NCI-H1417 (cell line): Measurements from ENCODE around the gene CNTN5.

Experiments used
- DNase-seq, 3 experiments: peaks; one replicate each; lab custom pipeline; 2025; lab: John Stamatoyannopoulos, UW

CNTN5 gene

DNA sequence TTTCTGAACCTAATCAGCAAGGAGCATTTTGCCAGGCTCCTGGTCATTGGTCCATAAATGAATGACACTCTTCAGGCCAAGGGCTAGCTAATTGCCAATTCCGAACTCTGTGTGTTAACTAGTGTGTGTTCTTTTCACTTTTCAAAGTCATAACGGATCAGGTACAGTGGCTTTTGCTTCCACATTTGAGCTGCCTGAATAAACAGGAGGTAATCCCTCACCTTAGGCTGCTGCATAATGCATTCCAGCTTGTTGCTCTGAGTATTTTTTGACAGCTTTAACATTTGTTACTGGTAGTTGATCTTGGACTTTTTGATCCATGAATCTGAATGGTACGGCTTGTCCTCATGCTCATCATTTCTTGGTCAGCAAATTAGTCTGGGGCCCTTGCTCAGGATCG lies 485.1 kb downstream of the CNTN5 start:
- DNase-seq: no peak

GRCh38 chr11:99509863-99510262 lies 489.1 kb downstream of the CNTN5 start:
- DNase-seq: no peak

DNA sequence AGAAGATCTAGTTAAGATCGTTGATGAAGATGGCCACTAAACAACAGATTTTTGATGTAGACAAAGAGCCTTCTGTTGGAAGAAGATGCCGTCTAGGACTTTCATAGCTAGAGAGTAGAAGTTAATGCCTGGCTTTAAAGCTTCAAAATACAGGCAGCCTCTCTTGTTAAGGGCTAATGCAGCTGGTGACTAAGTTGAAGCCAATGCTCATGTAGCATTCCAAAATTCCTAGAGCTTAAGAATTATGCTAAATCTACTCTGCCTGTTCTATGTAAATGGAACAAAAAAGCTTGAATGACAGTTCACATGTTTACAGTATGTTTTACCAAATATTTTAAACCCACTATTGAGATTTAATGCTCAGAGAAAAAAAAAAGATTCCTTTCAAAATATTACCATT lies 492.6 kb downstream of the CNTN5 start:
- DNase-seq: no peak

- DNase-seq: no peak
Measured at GRCh38 chr11:99519095-99519494, 498.3 kb downstream of the CNTN5 start.

GRCh38 chr11:99522467-99523173 lies 501.9 kb downstream of the CNTN5 start:
- no peak for DNase-seq

- no peak for DNase-seq
Measured at GRCh38 chr11:99531468-99531867, 510.7 kb downstream of the CNTN5 start.

DNA sequence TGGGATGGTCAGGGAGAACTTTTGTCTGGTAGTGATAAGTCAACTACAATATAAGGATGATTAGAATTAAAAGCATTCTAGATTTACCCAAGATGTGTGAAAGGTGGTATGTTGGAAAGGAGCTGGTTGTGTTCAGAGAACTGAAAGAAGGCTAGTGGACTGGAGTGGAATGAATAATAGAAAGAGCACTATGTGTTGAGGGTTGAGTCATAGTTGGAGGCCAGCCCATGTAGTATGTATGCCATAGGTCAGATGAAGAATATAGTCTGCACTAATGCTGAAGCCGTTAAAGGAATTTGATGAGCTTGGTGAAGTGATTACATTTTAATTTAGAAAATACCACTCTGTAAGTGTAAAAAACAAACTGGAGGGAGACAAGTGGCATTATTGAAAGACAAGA lies 514.1 kb downstream of the CNTN5 start:
- DNase-seq: no peak

GRCh38 chr11:99535406-99535805 lies 514.7 kb downstream of the CNTN5 start:
- DNase-seq: no peak

DNA sequence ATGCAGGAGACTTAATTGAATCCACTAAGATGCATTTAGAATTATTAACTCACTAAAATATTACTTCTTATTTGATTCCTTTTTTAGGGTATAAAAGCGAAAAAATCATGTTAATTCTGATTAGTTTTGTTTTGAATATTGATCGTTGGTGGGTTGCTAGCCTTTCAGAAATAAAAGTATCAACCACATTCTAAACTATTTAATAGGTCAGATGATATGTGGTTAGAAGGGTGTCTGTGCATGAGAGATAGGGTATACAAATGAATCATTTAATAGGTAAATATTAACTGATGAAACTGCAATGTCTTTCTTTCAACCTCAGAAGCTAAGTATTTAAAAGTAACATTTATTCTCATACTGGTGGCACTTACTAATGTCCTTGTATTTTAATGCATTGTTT lies 515.1 kb downstream of the CNTN5 start:
- DNase-seq: no peak

DNA sequence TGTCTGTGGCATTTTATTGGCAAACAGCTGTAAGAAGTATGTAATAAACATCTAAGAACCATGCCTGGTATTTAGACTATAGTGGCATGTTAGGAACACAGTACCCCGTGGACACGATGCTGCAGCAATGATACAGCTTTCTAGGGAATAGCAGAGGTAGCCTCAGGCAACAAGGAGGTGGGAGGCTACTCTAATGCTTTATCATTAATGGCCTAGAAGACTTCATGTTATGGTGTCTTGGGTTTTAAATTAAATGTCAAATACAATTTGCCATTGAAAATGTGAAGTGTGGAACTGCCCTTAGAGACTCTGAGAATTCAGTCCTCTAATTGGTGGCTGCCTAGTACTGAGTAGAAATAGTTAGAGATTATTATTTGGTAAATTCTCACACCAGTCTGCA lies 516.9 kb downstream of the CNTN5 start:
- DNase-seq: peak in 1 of 3 experiments; percentile 35

GRCh38 chr11:99545616-99546015 lies 524.9 kb downstream of the CNTN5 start:
- DNase-seq: no peak

GRCh38 chr11:99548264-99548663 lies 527.5 kb downstream of the CNTN5 start:
- no peak for DNase-seq

- DNase-seq: no peak
Measured at GRCh38 chr11:99554232-99554903, 533.6 kb downstream of the CNTN5 start.

- DNase-seq: no peak
Measured at GRCh38 chr11:99555486-99555885, 534.7 kb downstream of the CNTN5 start.

DNA sequence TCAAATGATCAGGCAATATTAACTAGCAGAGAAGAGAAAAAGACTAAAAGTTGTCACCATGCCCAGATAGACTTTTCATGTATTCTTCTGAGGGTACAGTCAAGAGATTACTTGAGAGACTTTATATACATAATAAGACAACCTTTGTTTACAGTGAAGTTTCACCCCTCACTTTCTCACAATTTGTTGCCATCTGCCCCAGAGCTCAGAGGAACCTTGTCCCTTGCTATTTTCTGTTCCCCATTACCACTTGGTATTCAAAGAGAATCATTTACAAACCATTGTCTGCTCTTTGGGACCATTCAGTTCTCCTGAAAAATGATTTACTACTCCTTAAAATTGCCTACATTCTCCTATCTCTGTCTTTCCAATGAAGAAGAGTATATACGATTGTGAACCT lies 544.6 kb downstream of the CNTN5 start:
- no peak for DNase-seq

DNA sequence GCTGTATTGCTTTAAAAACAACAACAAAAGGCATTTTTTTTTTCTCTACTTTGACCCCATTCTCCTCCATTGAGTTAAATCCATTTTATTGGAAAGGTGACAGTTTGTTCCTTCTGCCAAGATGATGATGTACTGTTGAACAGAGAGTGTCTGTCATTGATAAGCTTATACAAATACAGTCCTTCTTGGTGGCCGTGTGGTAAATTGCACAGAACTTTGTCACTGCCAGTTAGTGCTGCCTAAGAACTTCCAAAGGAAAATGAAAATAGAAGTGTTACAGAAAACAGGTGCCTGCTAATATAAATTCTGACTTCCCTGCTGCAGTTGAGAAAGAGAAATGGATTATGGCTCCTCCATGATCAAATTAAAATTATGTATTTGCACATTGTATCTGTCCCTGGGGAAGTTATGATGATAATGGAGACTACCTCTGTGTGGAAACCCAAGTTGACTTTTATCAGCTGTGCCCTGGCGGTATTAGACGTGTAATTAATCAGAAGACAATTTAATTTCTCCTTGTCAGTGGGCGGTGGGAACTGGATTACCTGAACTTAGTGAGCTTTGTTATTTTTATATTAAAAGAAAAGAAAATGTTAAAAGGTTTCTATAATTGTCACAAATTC lies 546.7 kb downstream of the CNTN5 start:
- DNase-seq: no peak

DNA sequence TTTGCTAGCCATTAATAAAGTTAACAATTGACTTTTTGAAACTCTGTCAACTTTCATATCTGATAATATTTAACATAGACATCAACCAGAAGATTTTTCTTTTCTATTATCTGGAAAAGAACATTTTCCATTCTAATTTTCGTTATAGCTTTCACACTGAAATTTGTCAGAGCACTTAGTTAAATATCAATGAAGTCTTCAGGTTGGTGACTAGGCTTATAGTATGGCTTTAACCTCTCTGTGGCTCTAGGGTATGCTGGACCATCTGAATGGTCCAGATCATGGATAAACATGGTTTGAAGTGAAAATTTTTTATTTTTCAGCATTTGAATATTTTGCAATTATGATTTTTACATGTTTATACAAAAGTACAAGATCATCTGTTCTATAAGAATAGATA lies 548.1 kb downstream of the CNTN5 start:
- DNase-seq: no peak

GRCh38 chr11:99571094-99571493 lies 550.3 kb downstream of the CNTN5 start:
- no peak for DNase-seq

GRCh38 chr11:99584830-99585229 lies 564.1 kb downstream of the CNTN5 start:
- DNase-seq: no peak

DNA sequence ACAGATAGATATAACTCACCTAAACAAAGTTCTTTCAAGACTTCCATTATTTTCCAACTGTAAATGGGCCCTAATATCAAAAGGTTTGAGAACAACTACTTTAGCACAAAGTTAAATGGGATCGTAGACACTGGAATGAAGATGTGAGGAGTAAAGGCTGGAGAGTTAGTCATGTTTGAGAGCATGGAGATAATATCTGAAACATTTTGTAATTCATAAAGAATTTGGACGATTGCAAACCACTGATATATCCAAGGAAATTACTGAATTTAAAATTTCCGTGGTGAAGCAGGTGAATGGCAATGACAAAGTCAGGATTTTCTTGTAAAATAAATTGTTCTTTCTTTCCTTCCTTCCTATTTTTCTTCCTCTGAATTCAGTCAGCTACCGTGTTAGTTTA lies 564.9 kb downstream of the CNTN5 start:
- no peak for DNase-seq

GRCh38 chr11:99589771-99590170 lies 569.0 kb downstream of the CNTN5 start:
- DNase-seq: no peak

DNA sequence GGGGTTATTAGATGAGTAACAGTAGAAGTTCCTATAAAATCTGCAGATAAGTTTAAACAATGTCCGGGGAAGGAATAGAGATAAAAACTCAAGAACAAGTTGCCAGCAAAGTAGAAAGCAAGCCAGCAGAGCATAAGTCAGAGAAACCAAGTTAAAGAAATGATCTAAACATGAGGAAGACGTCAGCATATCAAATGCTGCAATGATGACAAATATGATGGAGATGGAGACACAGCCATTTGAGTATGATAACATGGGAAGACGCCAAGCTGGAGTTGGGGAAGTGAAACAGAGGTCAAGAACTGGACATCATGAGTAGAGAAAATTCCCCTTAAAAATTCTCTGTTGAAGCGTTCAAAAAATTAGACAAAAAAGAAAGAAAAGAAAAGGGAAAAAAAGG lies 571.5 kb downstream of the CNTN5 start:
- DNase-seq: no peak

- no peak for DNase-seq
Measured at GRCh38 chr11:99593197-99593596, 572.4 kb downstream of the CNTN5 start.
